Measurements from ENCODE around the gene TFDP1.

Gene TFDP1

DNA sequence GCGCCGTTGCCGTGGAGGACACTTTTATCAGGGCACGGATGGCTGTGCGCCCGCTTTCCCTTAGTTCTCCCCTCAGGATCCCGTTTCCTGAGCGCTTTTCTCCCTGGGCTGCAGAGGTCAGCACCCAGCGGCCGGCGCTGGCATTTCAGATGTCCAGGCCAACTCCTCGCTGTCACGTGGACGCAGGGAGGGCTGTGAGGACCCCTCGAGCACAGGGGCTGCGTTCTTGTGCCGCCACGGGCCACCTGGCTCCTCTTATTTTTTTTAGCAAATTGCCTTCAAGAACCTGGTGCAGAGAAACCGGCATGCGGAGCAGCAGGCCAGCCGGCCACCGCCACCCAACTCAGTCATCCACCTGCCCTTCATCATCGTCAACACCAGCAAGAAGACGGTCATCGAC lies 51.2 kb downstream of the TFDP1 start:
- no peak for FAIRE-seq

DNA sequence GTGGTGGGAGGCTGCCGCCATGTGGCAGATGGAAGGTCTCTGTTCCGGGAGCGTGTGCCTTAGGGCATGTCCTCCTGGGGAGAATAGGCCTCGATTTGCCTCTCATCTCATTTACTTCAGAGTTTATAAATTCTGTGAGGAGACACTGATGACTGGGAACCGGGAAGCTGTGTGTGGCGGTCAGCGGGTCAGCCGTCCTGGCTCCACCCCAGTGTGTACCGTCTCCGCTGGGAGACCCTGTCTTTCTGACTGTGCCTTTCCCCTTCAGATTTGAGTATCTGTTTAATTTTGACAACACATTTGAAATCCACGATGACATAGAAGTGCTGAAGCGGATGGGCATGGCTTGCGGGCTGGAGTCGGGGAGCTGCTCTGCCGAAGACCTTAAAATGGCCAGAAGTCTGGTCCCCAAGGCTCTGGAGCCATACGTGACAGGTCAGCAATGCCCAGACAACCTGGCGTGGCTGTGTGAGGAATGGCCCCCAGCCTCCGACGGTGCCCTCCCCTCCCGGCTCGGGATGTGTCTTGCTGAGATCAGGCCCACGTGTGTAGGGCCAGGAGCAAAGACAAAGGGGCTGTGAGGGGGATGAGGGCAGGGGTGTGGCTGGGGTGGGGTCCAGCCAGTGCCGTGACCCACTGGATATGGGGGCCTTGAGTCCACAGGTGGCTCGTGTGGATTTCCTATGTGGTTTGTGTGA lies 51.9 kb downstream of the TFDP1 start:
- no peak for FAIRE-seq

DNA sequence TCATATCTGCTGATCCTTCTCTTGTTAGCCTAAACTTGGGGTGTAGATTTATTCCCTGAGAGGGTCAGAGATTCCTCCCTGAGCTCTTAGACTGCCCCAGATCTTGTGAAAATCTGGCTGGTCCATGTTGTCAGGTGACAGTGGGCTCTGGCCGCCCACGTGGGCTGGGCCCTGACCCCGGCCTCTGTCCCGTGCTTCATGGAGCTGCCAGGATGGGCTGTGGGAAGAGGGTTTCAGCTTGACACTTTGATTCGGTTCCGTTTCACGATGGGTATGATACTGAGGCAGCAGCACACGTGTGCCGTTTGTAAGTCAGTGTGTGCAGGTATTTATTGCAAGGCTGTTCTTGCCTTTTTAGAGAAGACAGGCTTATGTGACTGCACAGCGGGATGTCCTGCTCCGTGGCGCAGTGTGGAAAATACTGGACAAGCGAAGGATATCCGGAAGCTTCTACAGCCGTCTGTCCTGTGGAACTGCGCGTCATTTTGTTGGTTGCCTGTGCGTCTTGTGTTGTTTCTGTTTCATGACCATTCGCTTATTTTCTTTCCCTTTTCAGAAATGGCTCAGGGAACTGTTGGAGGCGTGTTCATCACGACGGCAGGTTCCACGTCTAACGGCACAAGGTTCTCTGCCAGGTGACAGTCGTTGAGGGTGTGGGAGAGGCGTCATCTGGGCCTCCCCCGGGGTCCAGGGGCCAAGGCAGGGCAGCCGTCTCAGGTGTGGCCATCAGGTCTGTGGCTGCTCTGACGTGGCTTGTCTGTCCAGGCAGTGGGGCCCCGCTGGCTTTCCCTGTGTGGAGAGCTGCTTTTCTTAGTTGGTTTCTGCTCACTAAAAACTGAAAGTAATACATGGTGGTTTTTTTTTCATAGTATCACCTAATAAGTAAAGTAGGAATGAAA lies 53.0 kb downstream of the TFDP1 start:
- FAIRE-seq: no peak

DNA sequence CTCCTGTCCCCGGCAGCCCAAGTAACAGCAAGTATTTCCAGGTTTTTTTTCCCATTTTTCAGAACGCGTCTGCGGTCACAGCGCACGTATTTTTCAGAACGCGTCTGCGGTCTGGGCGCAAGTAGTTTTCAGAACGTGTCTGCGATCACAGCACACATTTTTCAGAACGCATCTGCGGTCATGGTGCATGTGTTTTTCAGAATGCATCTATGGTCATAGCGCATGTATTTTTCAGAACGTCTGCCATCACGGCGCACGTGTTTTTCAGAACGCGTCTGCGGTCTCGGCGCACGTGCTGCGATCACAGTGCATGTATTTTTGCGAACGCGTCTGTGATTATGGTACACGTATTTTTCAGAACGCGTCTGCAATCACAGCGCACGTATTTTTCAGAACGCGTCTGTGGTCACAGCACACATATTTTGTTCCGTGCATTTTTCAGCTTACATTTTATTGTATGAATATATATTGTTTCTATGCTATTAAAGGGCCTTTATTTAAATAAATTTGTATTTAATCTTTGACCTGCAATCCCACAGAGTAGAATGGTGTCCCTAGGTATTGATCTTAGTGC lies 53.7 kb downstream of the TFDP1 start:
- no peak for FAIRE-seq

DNA sequence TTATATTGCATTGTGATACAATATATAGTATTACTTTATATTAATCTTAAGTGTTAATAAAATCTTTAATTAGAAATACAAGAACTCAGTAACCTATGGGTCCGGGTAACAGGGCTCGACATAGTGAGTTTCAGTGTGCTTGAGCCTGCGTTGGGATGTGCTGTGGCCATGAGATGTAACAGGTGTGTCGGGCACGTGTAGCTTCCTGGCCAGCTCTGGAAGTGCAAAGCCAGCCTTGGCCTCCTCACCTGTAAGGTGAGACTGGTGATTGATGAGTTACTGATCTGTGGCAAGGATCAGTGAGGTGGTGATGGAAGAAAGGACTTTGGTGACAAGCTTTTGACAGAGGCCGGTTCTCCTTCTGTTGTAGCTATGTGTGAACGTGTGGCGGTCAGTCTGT lies 54.3 kb downstream of the TFDP1 start:
- FAIRE-seq: no peak

DNA sequence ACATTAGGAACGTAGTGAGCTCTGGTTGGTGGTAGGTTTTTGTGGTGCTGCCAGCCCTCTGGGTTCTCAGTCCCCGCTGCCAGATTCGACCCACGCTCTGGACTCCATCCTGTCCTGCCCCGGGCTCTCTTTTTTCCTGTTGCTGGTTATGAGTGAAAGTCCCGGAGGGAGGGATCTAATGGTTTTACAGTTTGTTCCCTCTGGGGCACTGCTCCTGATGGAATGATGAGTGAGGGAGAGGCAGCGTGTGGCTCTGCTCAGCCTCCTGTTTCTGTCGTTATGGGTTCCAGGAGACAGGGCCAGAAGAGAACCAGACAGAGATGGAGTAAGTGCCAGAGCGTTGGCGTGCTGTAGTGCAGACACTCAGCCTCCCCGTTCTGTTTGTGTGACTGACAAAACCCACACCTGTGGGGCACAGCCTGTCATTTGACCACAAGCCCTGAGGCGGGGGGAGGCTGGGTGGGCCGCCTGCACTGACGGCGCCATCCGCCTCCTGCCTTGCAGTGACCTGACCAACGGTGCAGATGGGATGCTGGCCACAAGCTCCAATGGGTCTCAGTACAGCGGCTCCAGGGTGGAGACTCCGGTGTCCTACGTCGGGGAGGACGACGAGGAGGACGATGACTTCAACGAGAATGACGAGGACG lies 55.2 kb downstream of the TFDP1 start:
- no peak for FAIRE-seq

DNA sequence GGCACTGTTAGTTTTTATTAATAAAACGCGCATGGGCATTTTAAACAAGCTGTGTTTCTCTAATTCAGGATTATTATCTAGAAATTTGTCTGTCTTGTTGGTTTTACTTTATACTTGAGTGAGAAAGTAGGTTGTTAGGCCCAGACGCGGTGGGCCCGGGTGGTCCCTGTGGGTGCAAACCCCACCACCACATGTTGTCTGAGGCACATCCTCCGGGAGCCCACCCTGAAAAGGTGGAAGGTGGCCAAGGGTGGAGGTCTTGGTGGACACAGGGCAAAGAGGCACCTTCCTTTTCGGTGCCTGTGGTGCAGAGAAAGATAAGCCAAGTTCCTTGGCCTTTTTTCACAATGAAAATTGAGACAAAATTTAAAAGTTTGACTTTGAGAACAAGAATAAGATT lies 56.9 kb downstream of the TFDP1 start:
- FAIRE-seq: no peak

DNA sequence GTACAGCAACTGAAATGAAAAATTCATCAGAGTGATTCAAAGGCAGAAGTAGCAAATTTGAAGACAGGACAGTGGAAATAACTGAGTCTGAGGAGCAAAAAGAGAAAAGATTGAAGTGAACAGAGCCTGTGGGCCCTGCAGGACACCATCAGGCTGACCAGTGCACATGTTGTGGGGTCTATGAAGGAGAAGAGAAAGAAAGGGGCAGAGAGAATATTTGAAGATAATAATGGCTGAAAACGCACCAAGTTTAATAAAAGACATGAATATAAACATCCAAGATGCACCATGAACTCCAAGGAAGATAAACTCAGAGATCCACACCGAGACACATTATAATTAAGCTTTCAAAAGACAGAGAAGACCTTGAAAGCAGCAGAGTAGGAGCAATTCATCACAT lies 58.0 kb downstream of the TFDP1 start:
- no peak for FAIRE-seq

DNA sequence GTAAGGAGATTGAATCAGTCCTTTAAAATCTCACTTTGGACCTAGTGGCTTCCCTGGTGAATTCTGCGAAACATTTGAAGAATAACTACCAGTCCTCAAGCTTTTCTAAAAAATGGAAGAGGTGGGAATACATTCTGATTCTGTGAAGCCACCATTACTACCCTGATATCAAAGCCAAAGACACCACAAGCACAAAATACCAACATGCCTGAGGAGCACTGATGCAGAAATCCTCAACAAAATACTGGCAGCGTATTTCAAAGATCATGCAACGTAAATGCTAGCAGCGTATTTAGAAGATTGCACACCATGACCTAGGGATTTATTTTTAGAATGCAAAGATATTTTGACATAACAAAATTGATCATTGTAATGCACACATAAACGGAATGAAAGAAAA lies 59.0 kb downstream of the TFDP1 start:
- FAIRE-seq: no peak

DNA sequence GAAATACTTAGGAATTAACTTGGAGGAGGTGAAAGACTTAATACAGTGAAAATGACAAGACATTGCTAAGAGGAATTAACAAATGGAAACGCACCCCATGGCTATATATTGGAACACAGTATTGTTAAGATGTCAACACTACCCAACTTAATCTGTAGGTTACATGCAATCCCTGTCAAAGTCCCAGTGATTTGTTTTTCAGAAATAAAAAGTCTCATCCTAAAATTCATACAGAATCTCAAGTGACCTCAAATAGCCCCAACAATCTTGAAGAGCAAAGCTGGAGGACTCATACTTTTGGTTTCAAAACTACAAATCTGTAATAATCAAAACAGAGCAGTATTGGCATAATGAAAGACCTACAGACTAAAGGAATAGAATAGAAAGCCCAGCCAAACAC lies 60.2 kb downstream of the TFDP1 start:
- FAIRE-seq: peak; percentile 69

DNA sequence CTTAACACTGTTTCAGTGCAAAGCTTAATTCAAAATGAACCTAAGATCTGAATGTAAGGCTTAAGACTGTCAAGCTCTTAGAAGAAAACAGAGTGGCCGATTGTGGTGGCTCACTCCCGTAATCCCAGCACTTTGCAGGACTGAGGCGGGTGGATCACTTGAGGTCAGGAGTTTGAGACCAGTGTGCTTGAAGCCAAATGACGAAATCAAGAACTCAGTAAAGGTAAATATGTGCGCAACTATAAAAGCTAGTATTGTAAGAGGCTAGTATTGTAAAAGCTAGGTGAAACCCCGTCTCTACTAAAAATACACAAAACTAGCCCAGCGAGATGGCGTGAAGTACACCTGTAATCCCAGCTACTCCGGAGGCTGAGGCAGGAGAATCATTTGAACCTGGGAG lies 60.8 kb downstream of the TFDP1 start:
- FAIRE-seq: no peak

DNA sequence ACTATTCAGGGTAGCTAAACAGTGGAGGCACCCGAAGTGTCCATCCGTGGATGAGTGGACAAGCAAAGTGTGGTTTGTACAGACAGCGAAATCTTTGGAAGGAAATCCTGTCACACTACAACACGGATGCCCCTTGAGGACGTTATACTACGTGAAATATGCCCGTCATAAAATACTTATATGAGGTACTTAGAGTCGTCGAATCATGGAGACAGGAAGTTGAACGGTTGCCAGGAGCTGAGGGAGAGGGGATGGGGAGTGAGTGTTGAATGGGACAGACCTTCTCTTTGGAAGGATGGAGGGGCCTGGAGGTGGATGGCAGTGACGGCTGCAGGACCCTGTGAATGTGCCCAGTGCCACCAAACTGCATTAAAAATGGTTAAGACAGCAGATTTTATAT lies 61.8 kb downstream of the TFDP1 start:
- no peak for FAIRE-seq

DNA sequence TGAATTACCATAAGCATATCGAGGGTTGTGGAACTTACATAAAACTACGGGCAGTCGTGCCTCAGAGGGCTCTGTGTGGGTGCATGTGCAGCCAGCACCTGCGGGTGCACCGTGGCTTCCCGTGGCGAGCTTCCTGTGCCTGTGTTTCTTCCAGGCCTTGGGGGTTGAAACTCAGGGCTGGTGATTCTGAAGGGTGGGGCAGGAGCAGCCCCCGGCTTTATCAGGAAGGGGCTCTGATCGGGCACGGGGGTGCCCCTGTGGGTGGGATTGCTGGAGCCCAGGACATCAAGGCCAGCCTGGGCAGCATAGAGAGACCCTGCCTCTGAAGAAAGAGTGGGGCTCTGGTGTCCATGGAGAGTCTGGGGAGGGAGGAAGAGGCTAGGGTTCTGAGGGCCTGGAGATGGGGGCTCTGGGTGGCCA lies 62.4 kb downstream of the TFDP1 start:
- no peak for FAIRE-seq

DNA sequence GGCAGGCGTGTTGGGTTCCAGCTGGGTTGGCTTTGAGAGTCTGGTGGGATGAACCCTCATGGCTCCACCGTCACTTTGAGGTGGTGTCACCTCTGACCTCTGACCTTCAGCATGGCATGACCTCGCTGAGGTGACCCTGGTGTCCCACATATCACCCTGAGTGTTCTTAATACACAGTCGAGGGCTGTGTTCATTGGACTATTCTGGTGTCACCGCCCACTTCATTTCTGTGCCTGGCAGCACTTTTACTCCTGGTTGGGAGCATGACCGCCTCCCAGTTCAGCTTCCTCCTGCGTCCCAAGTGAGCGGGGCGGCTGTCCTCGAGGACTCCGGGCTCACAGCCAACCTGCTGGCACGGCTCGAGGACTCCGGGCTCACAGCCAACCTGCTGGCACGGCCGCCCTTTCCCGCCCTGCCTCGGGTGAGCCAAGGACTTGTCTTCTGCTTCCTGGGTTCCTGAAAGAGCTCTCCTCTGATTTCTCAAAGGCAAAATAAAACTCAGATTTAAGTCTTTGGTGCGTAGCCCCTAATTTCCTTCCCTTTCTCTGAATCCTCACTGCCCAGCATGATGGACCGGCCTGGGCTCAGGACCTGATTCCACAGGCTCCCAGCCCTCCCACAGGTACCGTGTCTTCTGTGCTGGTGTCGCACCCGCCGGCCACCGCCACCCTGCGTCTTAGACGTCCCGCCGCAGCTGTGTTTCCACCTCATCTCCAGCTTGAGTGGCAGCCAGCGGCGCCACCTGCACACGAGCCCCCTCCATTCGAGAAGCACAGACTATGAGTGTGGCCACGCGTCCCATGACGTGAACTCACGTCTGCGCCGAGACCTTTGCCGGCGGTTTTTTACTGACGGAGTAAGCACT lies 63.0 kb downstream of the TFDP1 start:
- peak; percentile 75 for FAIRE-seq

DNA sequence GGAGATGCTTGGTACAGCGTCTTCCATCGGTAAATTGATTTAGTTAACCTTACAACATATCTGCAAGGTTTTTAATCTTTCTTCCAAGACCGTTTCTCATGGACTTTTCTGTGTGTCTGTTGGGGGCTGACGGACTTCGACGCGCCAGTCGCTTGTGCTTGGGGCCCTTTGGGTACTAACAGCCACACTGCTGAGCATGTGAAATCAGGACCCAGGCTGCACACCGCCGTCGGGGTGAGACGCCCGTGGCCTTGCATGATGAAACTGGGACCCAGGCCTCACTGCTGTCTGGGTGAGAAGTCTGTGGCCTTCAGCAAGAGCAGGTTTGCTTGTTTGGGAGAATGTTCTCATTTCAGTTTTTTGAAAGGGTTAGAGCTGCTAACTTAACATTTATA lies 63.7 kb downstream of the TFDP1 start:
- no peak for FAIRE-seq

DNA sequence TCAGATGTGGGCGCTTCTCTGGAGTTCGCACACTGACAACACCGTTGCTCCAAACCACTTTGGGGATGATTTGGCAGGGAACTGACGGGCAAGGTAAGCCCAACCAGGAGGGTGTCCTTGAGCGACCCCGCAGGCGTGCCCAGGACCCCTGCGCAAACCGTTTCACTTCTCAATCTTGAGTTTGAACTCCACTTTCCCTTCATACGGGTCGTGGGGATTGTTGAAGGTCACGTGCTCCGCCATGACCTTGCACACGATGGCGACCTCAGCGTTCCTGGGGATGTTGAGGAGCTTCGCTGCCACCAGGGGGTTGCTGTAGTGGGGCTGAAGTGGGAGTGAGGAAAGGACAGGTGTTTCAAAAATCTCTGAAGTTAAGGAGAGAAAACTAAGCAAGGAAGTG lies 64.7 kb downstream of the TFDP1 start:
- FAIRE-seq: no peak

DNA sequence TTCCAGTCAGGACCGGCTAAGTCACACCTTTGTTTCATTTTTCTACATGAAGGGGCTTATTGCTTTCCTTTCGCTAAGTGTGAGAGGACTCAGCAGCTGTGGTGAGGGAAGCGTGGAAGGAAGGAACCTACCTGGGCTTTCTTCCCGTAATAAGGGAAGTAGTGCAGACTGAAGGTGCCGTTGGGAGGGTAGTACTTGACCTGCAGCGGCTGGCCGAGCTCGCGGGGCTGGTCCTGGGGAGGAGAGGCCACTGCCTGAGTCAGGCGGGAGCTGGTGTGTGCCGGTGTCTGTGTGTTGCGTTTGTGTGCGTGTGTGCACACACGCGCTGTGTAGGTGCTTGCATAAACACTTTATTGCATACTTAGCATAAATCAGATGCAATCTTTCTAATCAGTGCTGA lies 65.7 kb downstream of the TFDP1 start:
- FAIRE-seq: no peak

DNA sequence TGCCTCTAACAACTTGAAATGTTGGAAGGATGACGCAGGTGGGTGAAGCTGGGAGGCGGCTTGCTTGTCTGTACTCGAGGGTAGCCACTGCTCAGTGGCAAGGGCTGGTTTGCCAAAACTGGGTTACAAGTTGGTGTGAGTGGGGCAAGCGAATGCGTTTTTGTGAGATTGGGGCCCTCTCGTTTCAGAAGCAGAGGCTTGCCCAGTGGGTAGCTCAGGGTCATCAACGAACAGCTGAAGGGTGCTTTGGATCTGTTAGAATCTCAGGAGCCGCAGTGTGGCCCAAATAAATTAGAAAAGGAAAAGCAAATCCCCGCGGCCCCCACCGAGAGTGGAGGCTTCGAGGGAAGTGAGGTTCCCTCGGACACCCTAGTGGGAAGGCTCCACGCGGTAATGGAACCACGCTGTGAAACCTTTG lies 66.2 kb downstream of the TFDP1 start:
- no peak for FAIRE-seq

DNA sequence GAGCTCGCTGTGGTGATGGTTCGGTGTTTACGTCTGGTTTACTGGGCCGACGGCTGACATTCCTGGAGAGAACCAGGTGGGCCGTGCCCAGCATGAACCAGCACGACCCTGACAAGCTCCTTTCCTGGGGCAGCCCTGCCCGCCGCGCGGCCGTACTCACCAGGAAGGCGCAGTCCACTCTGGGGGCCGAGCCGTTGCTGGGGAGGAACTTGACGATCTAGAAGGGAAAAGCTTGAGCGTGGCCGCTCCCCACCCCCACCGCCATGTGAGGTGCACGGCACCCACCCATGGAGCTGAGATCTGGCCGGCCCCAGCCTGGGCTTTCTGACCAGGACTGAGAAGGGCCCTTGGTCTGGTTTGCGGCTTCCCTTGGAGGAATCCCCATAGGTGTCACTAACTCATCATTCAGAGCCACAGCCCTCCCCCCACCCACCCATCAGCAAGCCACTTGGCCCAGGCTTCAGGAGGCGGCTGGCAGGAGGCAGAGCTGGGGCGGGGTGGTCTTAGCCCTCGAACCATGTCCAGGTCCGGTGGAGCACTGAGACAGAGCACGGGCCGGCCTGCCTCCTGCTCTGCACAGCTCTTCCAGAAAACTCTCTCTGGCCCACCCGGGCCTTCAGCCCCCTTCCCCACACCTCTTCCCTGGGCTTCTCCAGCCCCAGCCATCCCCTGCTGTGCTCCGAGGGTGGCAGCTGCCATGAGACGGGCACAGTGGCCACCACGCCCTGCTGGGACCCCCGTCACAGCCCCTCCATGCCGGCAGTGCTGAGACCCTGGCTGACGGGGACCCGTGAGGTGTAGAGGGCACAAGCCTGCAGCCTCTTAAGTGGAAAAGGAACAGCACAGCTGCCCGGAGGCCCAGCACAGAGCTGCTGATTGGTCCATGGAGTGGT lies 67.2 kb downstream of the TFDP1 start:
- no peak for FAIRE-seq

DNA sequence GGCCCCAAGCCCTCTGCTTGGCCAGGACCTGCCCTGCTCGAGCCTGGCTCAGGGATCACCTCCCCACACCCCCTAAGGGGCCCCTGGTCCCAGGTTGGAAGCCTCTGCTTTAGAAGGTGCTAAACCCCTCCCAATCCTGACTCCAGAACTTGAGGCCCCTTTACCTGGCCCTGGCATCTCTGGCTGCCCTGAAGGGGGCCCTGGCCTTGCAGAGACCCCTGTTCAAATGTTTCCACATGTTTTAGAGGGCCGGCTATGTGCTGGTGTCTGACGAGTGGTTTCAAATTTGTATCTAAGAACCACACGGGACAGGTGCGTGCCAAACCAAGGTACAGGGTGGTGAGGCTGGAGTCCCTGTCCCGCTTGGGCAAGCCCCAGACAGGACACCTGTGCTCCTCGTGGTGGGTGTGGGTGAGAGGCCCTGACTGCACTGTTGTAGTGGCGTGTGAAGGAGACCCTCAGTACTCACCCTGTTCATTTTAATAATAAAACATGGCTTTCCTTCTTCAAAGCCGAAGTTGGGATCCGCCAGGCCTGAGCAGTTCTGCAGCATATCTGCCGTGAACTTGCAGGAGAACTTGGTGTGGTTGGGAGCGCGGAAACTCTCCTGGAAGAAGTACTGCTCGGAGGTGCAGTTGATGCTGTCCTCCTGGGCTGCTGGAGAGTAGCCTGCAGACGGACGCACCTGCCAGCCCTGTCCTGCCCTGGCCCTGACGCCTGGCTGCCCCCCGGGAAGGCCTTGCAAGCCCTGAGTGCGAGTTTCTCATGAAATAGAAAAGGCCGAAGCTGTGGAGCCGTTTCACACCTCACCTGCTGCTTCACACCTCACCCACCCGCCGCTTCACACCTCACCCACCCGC lies 68.1 kb downstream of the TFDP1 start:
- no peak for FAIRE-seq

All from islet of Langerhans (tissue), 1 donor.